ENCODE measurements around the gene CHCHD3. TPM values are rescaled to one million over a fixed set of nuclear protein-coding genes. Genes with fewer than 3 reads are reported as not detected.

Gene CHCHD3
- polyA plus RNA-seq, 1 donor (not counting 4 experiments of a cell fraction or from before 2014, with no cell fraction given) = 59.2 TPM

- Histone ChIP-seq H2AFZ (ENCODE audit: control insufficient read depth, low read length) (no peak overlapping the region), H3K9ac (ENCODE audit: control insufficient read depth, extremely low read depth, insufficient read depth, low read length) (peak overlapping the region; percentile 37), H3K27ac (ENCODE audit: control insufficient read depth, insufficient read depth, low read length) (peak overlapping the region; percentile 76), H3K79me2 (ENCODE audit: control insufficient read depth, insufficient read depth, low read length) (peaks cover 63% of the 10 kb centered on the region), H4K20me1 (ENCODE audit: control insufficient read depth, extremely low read depth, insufficient read depth, low read length) (no peaks in the 10 kb centered on the region), H3K4me1 (ENCODE audit: control insufficient read depth, extremely low read depth, insufficient read depth, low read length) (peaks cover 28% of the 10 kb centered on the region), H3K27me3 (ENCODE audit: control insufficient read depth, extremely low read depth, insufficient read depth, low read length) (no peaks in the 10 kb centered on the region), H3K4me2 (ENCODE audit: control insufficient read depth, extremely low read depth, insufficient read depth, low read depth, low read length) (peak overlapping the region; percentile 57), H3K36me3 (ENCODE audit: control insufficient read depth in 2 of 2, extremely low read depth in 1 of 2, insufficient read depth in 2 of 2, low read length in 2 of 2) (no peaks in the 10 kb centered on the region), H3K4me3 (ENCODE audit: control insufficient read depth in 2 of 3, extremely low read depth in 1 of 3, insufficient read depth in 2 of 3, low read depth in 1 of 3, low read length in 3 of 3) (no peak overlapping the region), H3K9me1 (ENCODE audit: control insufficient read depth, extremely low read depth, insufficient read depth, low read length) (no peaks in the 10 kb centered on the region), H3K9me3 (ENCODE audit: control insufficient read depth, low read depth, low read length) (no peaks in the 10 kb centered on the region)
- dilution Hi-C loops (cut with MboI; ENCODE audit: extremely low pct_ligation_motif_present, low sequenced_read_pairs) = no loop called here
- TF ChIP-seq CTCF (optimal IDR thresholded peaks at IDR 0.05 in 1 of 3, IDR thresholded peaks at IDR 0.05 in 1 of 3, conservative IDR thresholded peaks at IDR 0.05 in 1 of 3; ENCODE audit: extremely low read depth in 1 of 3, insufficient read depth in 2 of 3, low read length in 3 of 3) (no peak), EZH2 (IDR thresholded peaks at IDR 0.05; ENCODE audit: low read length) (no peak)
- DNase-seq (ENCODE audit: low read depth, low spot score) (no peak), FAIRE-seq (no peak)
These were observed 29.1 kb downstream of the CHCHD3 start for GRCh38 chr7:133052826-133053225.

- no peak for TF ChIP-seq CTCF (optimal IDR thresholded peaks at IDR 0.05 in 1 of 3, IDR thresholded peaks at IDR 0.05 in 1 of 3, conservative IDR thresholded peaks at IDR 0.05 in 1 of 3; ENCODE audit: extremely low read depth in 1 of 3, insufficient read depth in 2 of 3, low read length in 3 of 3)
- TF ChIP-seq EZH2 (IDR thresholded peaks at IDR 0.05; ENCODE audit: low read length) = no peak
- Histone ChIP-seq H2AFZ (ENCODE audit: control insufficient read depth, low read length) (no peak overlapping the region), H3K27ac (ENCODE audit: control insufficient read depth, insufficient read depth, low read length) (peak overlapping the region; percentile 76), H3K36me3 (ENCODE audit: control insufficient read depth in 2 of 2, extremely low read depth in 1 of 2, insufficient read depth in 2 of 2, low read length in 2 of 2) (no peaks in the 10 kb centered on the region), H4K20me1 (ENCODE audit: control insufficient read depth, extremely low read depth, insufficient read depth, low read length) (no peaks in the 10 kb centered on the region), H3K4me1 (ENCODE audit: control insufficient read depth, extremely low read depth, insufficient read depth, low read length) (peaks cover 28% of the 10 kb centered on the region), H3K4me2 (ENCODE audit: control insufficient read depth, extremely low read depth, insufficient read depth, low read depth, low read length) (no peak overlapping the region), H3K79me2 (ENCODE audit: control insufficient read depth, insufficient read depth, low read length) (peaks cover 66% of the 10 kb centered on the region), H3K27me3 (ENCODE audit: control insufficient read depth, extremely low read depth, insufficient read depth, low read length) (no peaks in the 10 kb centered on the region), H3K9ac (ENCODE audit: control insufficient read depth, extremely low read depth, insufficient read depth, low read length) (no peak overlapping the region), H3K9me1 (ENCODE audit: control insufficient read depth, extremely low read depth, insufficient read depth, low read length) (no peaks in the 10 kb centered on the region), H3K9me3 (ENCODE audit: control insufficient read depth, low read depth, low read length) (no peaks in the 10 kb centered on the region), H3K4me3 (ENCODE audit: control insufficient read depth in 2 of 3, extremely low read depth in 1 of 3, insufficient read depth in 2 of 3, low read depth in 1 of 3, low read length in 3 of 3) (no peak overlapping the region)
- FAIRE-seq (no peak), DNase-seq (ENCODE audit: low read depth, low spot score) (no peak)
- dilution Hi-C loops (cut with MboI; ENCODE audit: extremely low pct_ligation_motif_present, low sequenced_read_pairs) = no loop called here
These were observed 29.5 kb downstream of the CHCHD3 start for GRCh38 chr7:133052401-133052756.
